Skeletal muscle tissue (tissue), 4 donors: ENCODE measurements around the gene ANKRD31. TPM values are rescaled to one million over a fixed set of nuclear protein-coding genes. Genes with fewer than 3 reads are reported as not detected.
"Not testable (repeated sequence)": the region's sequence is repeated elsewhere in the genome, so short reads cannot be mapped to it uniquely, and the experiment has no call there.

Source experiments
- H3K27ac ChIP-seq: one replicate; pipeline ENCODE4 v1.7.0; 2013; ENCODE audit warnings: mild to moderate bottlenecking, low read depth, low read length, inconsistent platforms
- H3K27me3 ChIP-seq, 3 donors: one replicate each; pipeline ENCODE4 v1.7.0; 2013; ENCODE audit warnings: low read length in 3 of 3; ENCODE audit not compliant: control insufficient read depth in 3 of 3, insufficient read depth in 3 of 3
- H3K36me3 ChIP-seq, 3 donors: one replicate each; pipeline ENCODE4 v1.7.0; 2013; ENCODE audit warnings: low read length in 3 of 3; ENCODE audit not compliant: control insufficient read depth in 3 of 3, insufficient read depth in 3 of 3
- H3K4me1 ChIP-seq, 3 donors: one replicate each; pipeline ENCODE4 v1.7.0; 2013; ENCODE audit warnings: low read length in 3 of 3, mild to moderate bottlenecking in 3 of 3; ENCODE audit not compliant: control insufficient read depth in 3 of 3, insufficient read depth in 3 of 3
- H3K4me3 ChIP-seq, 3 donors: one replicate each; pipeline ENCODE4 v1.7.0; 2013; ENCODE audit warnings: low read length in 3 of 3
- H3K9ac ChIP-seq, 3 donors: one replicate each; pipeline ENCODE4 v1.7.0; 2013; ENCODE audit warnings: low read length in 3 of 3, mild to moderate bottlenecking in 3 of 3, moderate library complexity in 2 of 3, low read depth in 1 of 3
- H3K9me3 ChIP-seq, 3 donors: one replicate each; pipeline ENCODE4 v1.7.0; 2013; ENCODE audit warnings: low read length in 3 of 3; ENCODE audit not compliant: control insufficient read depth in 3 of 3
- total RNA-seq: library from RNA; depleted of rRNA; stranded (reverse); fragments of >200 nt; gene quantifications from one replicate; pipeline ENCODE4 v1.2.3, GENCODE V29; 2014
- donor health status: Osteomylitis.

The ANKRD31 gene
- total RNA-seq, 1 donor from 2014 or later = under 0.01 TPM

DNA sequence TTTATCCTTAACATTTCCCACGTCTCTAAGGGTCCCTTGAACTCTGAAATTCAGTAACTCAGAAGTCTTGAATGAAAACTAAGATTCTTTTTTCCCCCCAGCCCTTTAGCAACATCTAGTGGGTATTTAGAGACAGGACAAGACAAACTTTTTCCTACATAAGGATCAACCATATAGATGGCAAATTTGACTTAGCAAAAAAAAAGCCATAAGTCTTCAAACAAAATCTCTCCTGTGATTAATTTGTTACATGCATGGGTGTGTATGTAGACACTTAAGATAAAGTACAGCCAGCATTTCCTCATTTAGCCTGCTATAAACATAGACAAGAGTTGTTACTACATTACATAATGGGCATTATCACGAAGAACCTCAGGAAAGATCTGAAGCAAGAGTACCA, 29.1 kb upstream of the ANKRD31 start:
- Histone ChIP-seq H3K27ac (no peak overlapping the region), H3K4me1 (no peaks in the 10 kb centered on the region), H3K4me3 (no peak overlapping the region), H3K9ac (no peak overlapping the region), H3K9me3 (no peaks in the 10 kb centered on the region), H3K27me3 (no peaks in the 10 kb centered on the region), H3K36me3 (no peaks in the 10 kb centered on the region)

DNA sequence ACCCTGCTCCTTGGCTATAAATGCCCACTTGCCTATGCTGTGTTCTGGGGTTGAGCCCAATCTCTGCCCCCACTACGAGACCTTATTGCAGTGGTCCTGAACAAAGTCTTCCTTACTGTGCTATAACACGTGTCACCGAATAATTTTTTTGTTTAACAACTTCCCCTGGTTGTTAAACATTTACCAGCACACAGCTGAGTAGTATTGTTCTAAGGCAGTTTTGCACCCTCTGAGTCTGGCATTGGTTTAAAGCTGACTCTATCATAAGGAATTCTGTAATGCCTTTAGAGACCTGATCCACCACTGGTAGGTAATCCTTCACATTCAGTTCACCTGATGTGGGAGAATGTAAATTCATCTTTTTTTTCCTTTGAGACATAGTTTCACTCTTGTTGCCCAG, 25.6 kb upstream of the ANKRD31 start:
- H3K27me3 ChIP-seq = no peaks in the 10 kb centered on the region
- H3K36me3 ChIP-seq = no peaks in the 10 kb centered on the region
- H3K4me1 ChIP-seq = no peaks in the 10 kb centered on the region
- no peak overlapping the region for H3K9ac ChIP-seq
- H3K27ac ChIP-seq = no peak overlapping the region
- no peaks in the 10 kb centered on the region for H3K9me3 ChIP-seq
- H3K4me3 ChIP-seq = no peak overlapping the region

GRCh38 chr5:75260708-75261107, 24.0 kb upstream of the ANKRD31 start:
- Histone ChIP-seq H3K27ac (no peak overlapping the region), H3K4me1 (no peaks in the 10 kb centered on the region), H3K36me3 (no peaks in the 10 kb centered on the region), H3K27me3 (no peaks in the 10 kb centered on the region), H3K9me3 (no peaks in the 10 kb centered on the region), H3K9ac (no peak overlapping the region), H3K4me3 (no peak overlapping the region)

GRCh38 chr5:75250452-75250851, 13.8 kb upstream of the ANKRD31 start:
- not testable (repeated sequence) for H3K9me3 ChIP-seq, H3K27ac ChIP-seq, H3K27me3 ChIP-seq, H3K4me1 ChIP-seq, H3K9ac ChIP-seq, H3K4me3 ChIP-seq, H3K36me3 ChIP-seq

GRCh38 chr5:75245023-75245422, 8.3 kb upstream of the ANKRD31 start:
- Histone ChIP-seq H3K4me1 (no peaks in the 10 kb centered on the region), H3K27me3 (no peaks in the 10 kb centered on the region), H3K36me3 (no peaks in the 10 kb centered on the region), H3K9me3 (no peaks in the 10 kb centered on the region), H3K9ac (no peak overlapping the region), H3K4me3 (no peak overlapping the region), H3K27ac (no peak overlapping the region)

GRCh38 chr5:75243510-75243909, 6.8 kb upstream of the ANKRD31 start:
- H3K9me3 ChIP-seq = no peaks in the 10 kb centered on the region
- no peak overlapping the region for H3K27ac ChIP-seq
- H3K9ac ChIP-seq = no peak overlapping the region
- no peaks in the 10 kb centered on the region for H3K27me3 ChIP-seq
- H3K4me1 ChIP-seq = no peaks in the 10 kb centered on the region
- H3K36me3 ChIP-seq = no peaks in the 10 kb centered on the region
- no peak overlapping the region for H3K4me3 ChIP-seq

GRCh38 chr5:75243100-75243499, 6.4 kb upstream of the ANKRD31 start:
- H3K9me3 ChIP-seq = no peaks in the 10 kb centered on the region
- H3K36me3 ChIP-seq = no peaks in the 10 kb centered on the region
- H3K4me3 ChIP-seq = no peak overlapping the region
- no peak overlapping the region for H3K9ac ChIP-seq
- H3K4me1 ChIP-seq = no peaks in the 10 kb centered on the region
- H3K27ac ChIP-seq = no peak overlapping the region
- no peaks in the 10 kb centered on the region for H3K27me3 ChIP-seq

DNA sequence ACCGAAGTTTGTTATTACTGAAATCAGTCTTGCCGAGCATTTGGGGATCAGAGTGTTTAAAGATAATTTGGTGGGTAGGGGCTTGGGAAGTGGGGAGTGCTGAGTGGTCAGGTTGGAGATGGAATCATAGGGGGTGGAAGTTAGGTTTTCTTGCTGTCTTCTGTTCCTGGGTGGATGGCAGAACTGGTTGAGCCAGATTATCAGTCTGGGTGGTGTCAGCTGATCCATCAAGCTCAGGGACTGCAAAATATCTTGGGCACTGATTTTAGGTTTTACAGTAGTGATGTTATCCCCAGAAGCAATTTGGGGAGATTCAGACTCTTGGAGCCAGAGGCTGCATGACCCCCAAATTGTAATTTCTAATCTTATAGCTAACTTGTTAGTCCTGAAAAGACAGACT, 5.4 kb upstream of the ANKRD31 start:
- H3K36me3 ChIP-seq = no peaks in the 10 kb centered on the region

GRCh38 chr5:75239681-75240080, 3.0 kb upstream of the ANKRD31 start:
- Histone ChIP-seq H3K9me3 (no peaks in the 10 kb centered on the region), H3K4me3 (no peak overlapping the region), H3K27ac (no peak overlapping the region), H3K27me3 (no peaks in the 10 kb centered on the region), H3K36me3 (no peaks in the 10 kb centered on the region), H3K9ac (no peak overlapping the region), H3K4me1 (peaks cover 5 to 6% (median 5%) of the 10 kb centered on the region in 3 donors)

More for the DNA sequence above, 5.4 kb upstream of the ANKRD31 start:
- no peaks in the 10 kb centered on the region for H3K9me3 ChIP-seq
- H3K4me3 ChIP-seq = no peak overlapping the region
- H3K27ac ChIP-seq = no peak overlapping the region
- no peaks in the 10 kb centered on the region for H3K27me3 ChIP-seq
- H3K4me1 ChIP-seq = peaks cover under 1 to 3% (median 2%) of the 10 kb centered on the region in 3 donors
- no peak overlapping the region for H3K9ac ChIP-seq

GRCh38 chr5:75235711-75236110, 967 bp downstream of the ANKRD31 start:
- no peaks in the 10 kb centered on the region for H3K27me3 ChIP-seq
- no peaks in the 10 kb centered on the region for H3K36me3 ChIP-seq
- no peak overlapping the region for H3K9ac ChIP-seq
- no peak overlapping the region for H3K4me3 ChIP-seq
- H3K9me3 ChIP-seq = no peaks in the 10 kb centered on the region
- H3K4me1 ChIP-seq = peaks cover 5 to 6% (median 5%) of the 10 kb centered on the region in 3 donors
- no peak overlapping the region for H3K27ac ChIP-seq

GRCh38 chr5:75234251-75234650, 2.4 kb downstream of the ANKRD31 start:
- Histone ChIP-seq H3K4me1 (peaks cover 5 to 6% (median 5%) of the 10 kb centered on the region in 3 donors), H3K4me3 (no peak overlapping the region), H3K27me3 (no peaks in the 10 kb centered on the region), H3K36me3 (no peaks in the 10 kb centered on the region), H3K27ac (no peak overlapping the region), H3K9me3 (no peaks in the 10 kb centered on the region), H3K9ac (no peak overlapping the region)
